Measurements from ENCODE around the gene TMEM214.

Gene TMEM214

DNA sequence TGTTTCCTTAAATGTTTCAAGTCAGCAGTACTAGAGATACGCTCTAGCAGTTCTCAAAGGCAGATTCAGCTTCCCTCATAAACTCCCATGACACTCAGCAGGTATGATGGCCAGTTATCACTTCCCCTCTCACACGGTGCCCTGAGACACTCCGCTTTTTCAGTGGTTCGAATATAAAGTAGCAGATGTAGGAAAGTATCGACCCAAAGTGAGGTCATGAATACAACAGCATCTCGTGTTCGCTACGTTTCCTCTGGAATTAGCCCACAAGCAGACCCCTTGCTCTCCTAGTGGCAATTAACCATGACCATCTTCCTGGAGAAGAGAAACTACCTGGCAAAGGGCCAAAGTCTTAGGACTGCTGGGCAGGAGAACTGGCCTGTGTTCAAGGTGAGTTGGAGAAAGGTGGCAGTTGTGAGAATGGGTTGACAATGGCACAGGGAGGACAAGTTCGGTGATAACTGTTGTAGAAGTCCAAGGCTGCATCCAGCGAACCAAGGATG lies 9.4 kb downstream of the TMEM214 start:
- no peak for DNase-seq
- Mint-ChIP-seq H3K9me3 (no peaks in the 10 kb centered on the region), H3K27me3 (ENCODE audit: low read depth, poor library complexity) (no peaks in the 10 kb centered on the region), H3K27ac (peak overlapping the region; percentile 36), H3K4me3 (no peak overlapping the region), H3K36me3 (ENCODE audit: low read depth) (peaks cover 18% of the 10 kb centered on the region), H3K4me1 (peaks cover 14% of the 10 kb centered on the region)
- TF ChIP-seq, protein P1, sequence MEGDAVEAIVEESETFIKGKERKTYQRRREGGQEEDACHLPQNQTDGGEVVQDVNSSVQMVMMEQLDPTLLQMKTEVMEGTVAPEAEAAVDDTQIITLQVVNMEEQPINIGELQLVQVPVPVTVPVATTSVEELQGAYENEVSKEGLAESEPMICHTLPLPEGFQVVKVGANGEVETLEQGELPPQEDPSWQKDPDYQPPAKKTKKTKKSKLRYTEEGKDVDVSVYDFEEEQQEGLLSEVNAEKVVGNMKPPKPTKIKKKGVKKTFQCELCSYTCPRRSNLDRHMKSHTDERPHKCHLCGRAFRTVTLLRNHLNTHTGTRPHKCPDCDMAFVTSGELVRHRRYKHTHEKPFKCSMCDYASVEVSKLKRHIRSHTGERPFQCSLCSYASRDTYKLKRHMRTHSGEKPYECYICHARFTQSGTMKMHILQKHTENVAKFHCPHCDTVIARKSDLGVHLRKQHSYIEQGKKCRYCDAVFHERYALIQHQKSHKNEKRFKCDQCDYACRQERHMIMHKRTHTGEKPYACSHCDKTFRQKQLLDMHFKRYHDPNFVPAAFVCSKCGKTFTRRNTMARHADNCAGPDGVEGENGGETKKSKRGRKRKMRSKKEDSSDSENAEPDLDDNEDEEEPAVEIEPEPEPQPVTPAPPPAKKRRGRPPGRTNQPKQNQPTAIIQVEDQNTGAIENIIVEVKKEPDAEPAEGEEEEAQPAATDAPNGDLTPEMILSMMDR (IDR thresholded peaks at IDR 0.05), result no peak

DNA sequence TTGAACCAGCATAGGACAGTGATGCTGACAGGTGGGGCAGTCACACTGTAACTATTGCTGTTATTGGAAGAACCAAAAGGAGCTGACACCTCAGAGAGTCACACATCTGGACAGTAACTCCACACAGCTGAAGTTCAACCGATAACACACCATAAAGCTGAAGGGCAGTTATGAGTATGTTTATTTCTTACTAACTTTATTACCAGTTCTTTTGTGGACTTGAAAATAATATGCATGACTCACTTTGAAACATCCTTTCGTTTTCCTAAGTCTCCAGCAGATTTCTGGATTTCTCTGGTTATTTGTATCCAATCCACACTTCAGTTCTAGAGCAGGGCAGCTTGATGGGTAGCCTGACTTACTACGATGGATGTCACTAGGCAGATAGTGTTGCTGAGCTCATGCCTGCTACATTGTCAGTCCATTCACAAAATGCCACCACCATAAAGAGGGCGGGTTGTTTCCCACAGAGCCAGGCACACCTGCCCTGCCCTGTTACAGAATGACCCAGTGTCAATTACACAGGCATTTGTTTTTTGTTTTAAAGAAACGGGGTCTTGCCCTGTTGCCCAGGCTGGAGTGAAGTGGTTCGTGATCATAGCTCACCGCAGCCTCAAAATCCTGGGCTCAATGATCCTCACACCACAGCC lies 10.3 kb downstream of the TMEM214 start:
- Mint-ChIP-seq H3K36me3 (ENCODE audit: low read depth) (peaks cover 22% of the 10 kb centered on the region), H3K4me3 (no peak overlapping the region), H3K9me3 (peaks cover 4% of the 10 kb centered on the region), H3K27me3 (ENCODE audit: low read depth, poor library complexity) (no peaks in the 10 kb centered on the region), H3K4me1 (peaks cover 18% of the 10 kb centered on the region), H3K27ac (no peak overlapping the region)
- no peak for DNase-seq
- TF ChIP-seq, protein P1 (IDR thresholded peaks at IDR 0.05), result no peak

DNA sequence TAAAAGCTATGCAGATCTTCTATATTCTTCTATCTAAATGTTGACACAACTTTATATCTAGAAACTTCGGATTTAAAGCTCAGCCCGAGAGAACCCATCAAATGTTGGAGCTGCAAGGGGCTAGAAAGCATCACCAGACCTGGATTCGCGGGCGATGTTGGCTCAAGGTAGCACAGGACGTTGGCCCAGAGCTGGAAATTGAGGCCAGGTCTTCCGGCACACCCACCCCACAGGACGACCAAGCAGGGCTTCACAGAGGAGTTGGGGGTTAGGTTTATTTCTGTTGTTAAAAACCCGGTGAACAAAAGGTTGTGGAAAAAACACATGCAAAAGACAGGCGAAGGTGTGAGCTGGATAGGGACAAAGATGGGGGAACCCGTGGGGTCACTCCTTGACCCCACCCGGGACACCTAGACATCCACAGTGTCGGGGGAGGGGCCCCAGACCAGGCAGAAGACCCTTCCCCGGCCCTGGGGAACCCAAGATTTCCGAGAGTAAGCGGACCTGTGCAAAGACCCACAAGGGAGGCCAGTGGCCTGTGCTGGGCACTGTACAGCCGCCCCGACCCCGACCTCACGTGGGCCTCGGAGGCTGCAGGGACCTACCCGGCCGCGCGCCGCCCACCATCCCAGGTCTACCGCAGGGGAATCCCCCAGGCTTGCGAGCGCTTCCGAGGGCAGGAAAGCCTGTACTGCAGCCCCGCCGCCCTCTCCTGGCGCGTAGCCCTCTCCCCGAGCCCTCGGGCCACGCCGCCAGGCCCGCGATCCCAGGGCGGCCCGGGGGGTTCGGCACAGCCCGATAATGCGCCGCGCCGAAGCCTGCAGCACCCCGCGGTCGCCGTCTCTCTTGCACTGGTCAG lies 16.9 kb downstream of the TMEM214 start:
- peaks cover 26% of the 10 kb centered on the region for H3K4me1 Mint-ChIP-seq
- TF ChIP-seq, protein P1 (IDR thresholded peaks at IDR 0.05), result no peak

DNA sequence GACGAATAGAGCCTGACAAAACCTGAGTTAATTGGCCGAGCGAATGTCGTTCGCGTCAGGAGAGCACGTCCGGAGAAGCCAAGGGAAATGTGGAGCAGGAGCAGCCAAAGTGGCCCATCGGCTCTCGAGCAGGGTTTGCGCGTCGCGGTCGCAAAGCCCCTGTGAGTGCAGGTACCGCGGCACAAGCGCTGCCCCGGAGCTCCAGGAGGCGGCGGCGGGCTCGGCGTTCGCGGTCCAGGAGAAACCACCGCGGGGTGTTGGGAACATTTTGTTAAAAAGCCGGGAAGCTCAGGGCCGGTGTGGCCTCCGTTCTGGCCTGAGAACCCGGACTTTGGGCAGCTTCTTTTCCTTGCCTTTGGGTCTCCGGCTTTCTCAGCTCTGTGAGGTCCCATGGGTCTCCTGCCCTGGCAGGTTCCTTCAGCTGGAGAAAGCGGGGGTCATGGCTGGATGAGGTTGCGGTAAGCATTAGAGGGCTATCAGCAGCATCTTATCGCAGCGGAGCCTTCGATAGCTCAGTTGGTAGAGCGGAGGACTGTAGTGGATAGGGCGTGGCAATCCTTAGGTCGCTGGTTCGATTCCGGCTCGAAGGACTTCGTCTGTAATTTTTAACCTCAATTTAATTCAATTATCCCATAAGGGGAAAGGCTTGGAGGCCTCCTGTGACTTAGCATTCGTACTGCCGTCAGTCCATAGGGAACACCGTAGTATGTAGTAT lies 17.7 kb downstream of the TMEM214 start:
- H3K36me3 Mint-ChIP-seq (ENCODE audit: low read depth), result peaks cover 26% of the 10 kb centered on the region
- TF ChIP-seq, protein P1 (IDR thresholded peaks at IDR 0.05), result peak; percentile 40
- peak overlapping the region; percentile 94 for H3K4me3 Mint-ChIP-seq
- DNase-seq, result peak; percentile 93
- H3K4me1 Mint-ChIP-seq, result peaks cover 26% of the 10 kb centered on the region
- H3K27me3 Mint-ChIP-seq (ENCODE audit: low read depth, poor library complexity), result peaks cover 14% of the 10 kb centered on the region
- H3K27ac Mint-ChIP-seq, result peak overlapping the region; percentile 99
- peaks cover 15% of the 10 kb centered on the region for H3K9me3 Mint-ChIP-seq

More for the DNA sequence above, 16.9 kb downstream of the TMEM214 start:
- H3K27ac Mint-ChIP-seq, result peak overlapping the region; percentile 99
- peaks cover 14% of the 10 kb centered on the region for H3K27me3 Mint-ChIP-seq (ENCODE audit: low read depth, poor library complexity)
- H3K4me3 Mint-ChIP-seq, result peak overlapping the region; percentile 94
- peaks cover 19% of the 10 kb centered on the region for H3K36me3 Mint-ChIP-seq (ENCODE audit: low read depth)
- peak; percentile 62 for DNase-seq
- H3K9me3 Mint-ChIP-seq, result peaks cover 15% of the 10 kb centered on the region

DNA sequence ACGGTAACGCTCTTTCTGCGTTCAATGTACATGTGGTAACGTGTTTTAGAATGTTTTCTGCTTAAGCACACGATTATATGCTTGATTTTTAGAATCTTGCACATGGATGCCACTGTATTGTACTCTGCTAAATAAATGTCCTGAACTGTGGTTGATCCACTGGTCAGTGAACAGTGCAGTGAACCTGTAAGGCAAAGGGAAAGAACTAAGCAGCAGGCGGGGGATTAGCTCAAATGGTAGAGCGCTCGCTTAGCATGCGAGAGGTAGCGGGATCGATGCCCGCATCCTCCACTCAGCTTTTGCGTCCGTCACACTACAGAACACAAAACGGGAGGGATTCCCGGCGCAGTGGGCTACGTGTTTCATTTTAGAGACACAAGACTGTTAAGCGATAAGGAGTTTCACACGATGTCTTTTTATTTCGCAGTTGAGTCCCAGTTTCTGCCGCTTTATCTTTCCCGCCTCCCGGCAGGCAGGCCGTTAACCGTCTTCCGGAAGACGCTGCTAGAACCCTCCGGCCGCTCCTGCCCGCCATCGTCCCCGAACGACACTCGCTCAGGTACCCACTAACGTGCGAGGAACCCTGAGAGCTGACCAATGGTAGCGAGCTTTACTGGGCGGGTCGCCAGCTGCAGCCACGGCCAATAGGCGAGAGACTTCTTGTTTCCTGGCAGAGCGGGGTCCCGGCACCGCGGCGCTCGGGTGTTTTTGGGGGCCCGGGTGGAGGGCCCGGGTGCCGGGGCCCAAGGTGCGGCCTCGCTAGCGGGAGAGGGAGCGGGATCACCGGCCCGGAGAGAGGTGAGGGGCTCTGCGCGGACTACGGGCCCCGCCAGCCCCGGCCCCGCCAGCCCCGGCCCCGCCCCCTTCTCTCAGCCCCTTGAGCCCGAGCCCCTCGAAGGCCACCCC lies 18.5 kb downstream of the TMEM214 start, which contains the start of gene AGBL5:
Gene AGBL5, plus strand, starts transcription at position 673 of the 906 bp plus-strand sequence. CDS start 1,291 bp downstream, outside the sequence.
- Mint-ChIP-seq H3K4me1 (peaks cover 26% of the 10 kb centered on the region), H3K27me3 (ENCODE audit: low read depth, poor library complexity) (peaks cover 14% of the 10 kb centered on the region), H3K4me3 (peak within 1 kb of the TSS; percentile 94), H3K36me3 (ENCODE audit: low read depth) (peaks cover 34% of the 10 kb centered on the region), H3K27ac (peak within 1 kb of the TSS; percentile 99), H3K9me3 (peaks cover 15% of the 10 kb centered on the region)
- DNase-seq, result peak; percentile 92
- TF ChIP-seq, protein P1 (IDR thresholded peaks at IDR 0.05), result no peak

Measured in nephron progenitor cell (in vitro differentiated cells).